Measurements from ENCODE around the gene RTN3. TPM values are rescaled to one million over a fixed set of nuclear protein-coding genes. Genes with fewer than 3 reads are reported as not detected.

Gene RTN3
- polyA plus RNA-seq, 3 donors = 123 to 341 (median 232) TPM

GRCh38 chr11:63747011-63747410, 65.7 kb downstream of the RTN3 start:
- peaks cover 99% of the 10 kb centered on the region for H4K20me1 ChIP-seq (ENCODE audit: insufficient read depth, low read length)
- no peak overlapping the region for H2AFZ ChIP-seq (ENCODE audit: insufficient read depth, low read depth, low read length, poor library complexity, severe bottlenecking)
- intact Hi-C loops (cut with micrococcal nuclease) = no loop called here
- no peaks in the 10 kb centered on the region for H3K9me3 ChIP-seq (replicated peaks in 1 of 2; ENCODE audit: control insufficient read depth in 1 of 2, insufficient read depth in 1 of 2, low read length in 2 of 2)
- no peak for TF ChIP-seq CTCF (IDR thresholded peaks at IDR 0.05)
- H3K79me2 ChIP-seq (ENCODE audit: insufficient read depth, low read length) = peaks cover 85% of the 10 kb centered on the region
- no peak overlapping the region for H3K9ac ChIP-seq (ENCODE audit: insufficient read depth, low read length, poor library complexity, severe bottlenecking)
- peak overlapping the region in 1 of 2 donors; percentile 6 for H3K27ac ChIP-seq (ENCODE audit: low read depth in 1 of 2, low read length in 2 of 2)
- peaks cover 45 to 59% of the 10 kb centered on the region in 2 donors for H3K36me3 ChIP-seq (replicated peaks in 1 of 2; ENCODE audit: control insufficient read depth in 1 of 2, insufficient read depth in 2 of 2, low read length in 2 of 2)
- Mint-ChIP-seq H3K4me1 (peaks cover 19% of the 10 kb centered on the region), H3K36me3 (peaks cover 27 to 61% of the 10 kb centered on the region in 2 donors), H3K27ac (peak overlapping the region in 3 of 7 donors; percentile 21 to 73 (median 65)), H3K9me3 (no peaks in the 10 kb centered on the region), H3K4me3 (no peak overlapping the region), H3K27me3 (ENCODE audit: low read depth in 3 of 3) (no peaks in the 10 kb centered on the region)
- WGBS (ENCODE audit: insufficient coverage) = 100% methylated on average over 1 of the region's 3 CpGs
- no peak overlapping the region for H3K4me2 ChIP-seq (replicated peaks; ENCODE audit: extremely low read depth, low read length, poor library complexity, severe bottlenecking)
- H3K4me3 ChIP-seq (replicated peaks in 1 of 3; ENCODE audit: low read depth in 2 of 3, low read length in 3 of 3) = no peak overlapping the region
- H3K27me3 ChIP-seq (ENCODE audit: control insufficient read depth in 2 of 2, insufficient read depth in 2 of 2, low read length in 2 of 2) = no peaks in the 10 kb centered on the region
- H3K4me1 ChIP-seq (ENCODE audit: control insufficient read depth in 1 of 2, insufficient read depth in 2 of 2, low read length in 2 of 2) = peaks cover 0 to 5% of the 10 kb centered on the region in 2 donors
- no peak for DNase-seq

GRCh38 chr11:63749624-63750023, 68.3 kb downstream of the RTN3 start:
- DNase-seq = no peak
- intact Hi-C loops (cut with micrococcal nuclease) = no loop called here
- H3K4me2 ChIP-seq (replicated peaks; ENCODE audit: extremely low read depth, low read length, poor library complexity, severe bottlenecking) = no peak overlapping the region
- no peak for TF ChIP-seq CTCF (IDR thresholded peaks at IDR 0.05)
- peaks cover 67% of the 10 kb centered on the region for H3K79me2 ChIP-seq (ENCODE audit: insufficient read depth, low read length)
- Mint-ChIP-seq H3K9me3 (no peaks in the 10 kb centered on the region), H3K27ac (peak overlapping the region in 2 of 7 donors; percentile 31 to 38), H3K36me3 (peaks cover 45 to 70% of the 10 kb centered on the region in 2 donors), H3K4me1 (peaks cover 18% of the 10 kb centered on the region), H3K4me3 (no peak overlapping the region), H3K27me3 (ENCODE audit: low read depth in 3 of 3) (no peaks in the 10 kb centered on the region)
- H4K20me1 ChIP-seq (ENCODE audit: insufficient read depth, low read length) = peaks cover 95% of the 10 kb centered on the region
- no peak overlapping the region for H2AFZ ChIP-seq (ENCODE audit: insufficient read depth, low read depth, low read length, poor library complexity, severe bottlenecking)
- H3K4me1 ChIP-seq (ENCODE audit: control insufficient read depth in 1 of 2, insufficient read depth in 2 of 2, low read length in 2 of 2) = peaks cover 0 to 5% of the 10 kb centered on the region in 2 donors
- H3K4me3 ChIP-seq (replicated peaks in 1 of 3; ENCODE audit: low read depth in 2 of 3, low read length in 3 of 3) = no peak overlapping the region
- no peak overlapping the region for H3K27ac ChIP-seq (ENCODE audit: low read depth in 1 of 2, low read length in 2 of 2)
- H3K9ac ChIP-seq (ENCODE audit: insufficient read depth, low read length, poor library complexity, severe bottlenecking) = no peak overlapping the region
- H3K36me3 ChIP-seq (replicated peaks in 1 of 2; ENCODE audit: control insufficient read depth in 1 of 2, insufficient read depth in 2 of 2, low read length in 2 of 2) = peaks cover 64 to 71% of the 10 kb centered on the region in 2 donors
- no peaks in the 10 kb centered on the region for H3K27me3 ChIP-seq (ENCODE audit: control insufficient read depth in 2 of 2, insufficient read depth in 2 of 2, low read length in 2 of 2)
- H3K9me3 ChIP-seq (replicated peaks in 1 of 2; ENCODE audit: control insufficient read depth in 1 of 2, insufficient read depth in 1 of 2, low read length in 2 of 2) = no peaks in the 10 kb centered on the region
- 100% methylated on average over 3 of the region's 4 CpGs for WGBS (ENCODE audit: insufficient coverage)

Data from CD14-positive monocyte (primary cell).